Ovary (tissue), 9 donors: ENCODE measurements around the gene GGT6. TPM values are rescaled to one million over a fixed set of nuclear protein-coding genes. Genes with fewer than 3 reads are reported as not detected.

Experiments
- DNase-seq, 5 donors: peaks; one replicate each; pipeline ENCODE4 v3.0.0-alpha.2; 2019 to 2020
- H3K27ac ChIP-seq, 2 donors: fragments of 200-600 bp; one replicate each; pipeline versions ENCODE4 v1.5.1 to v1.8.0; 2019 to 2022
- H3K27me3 ChIP-seq: fragments of 200-600 bp; one replicate; pipeline ENCODE4 v1.8.0; 2022
- H3K36me3 ChIP-seq: fragments of 200-600 bp; sonication (generic); one replicate; pipeline ENCODE4 v1.5.1; 2019
- H3K4me1 ChIP-seq: one replicate; pipeline ENCODE4 v1.8.1; 2013; ENCODE audit warnings: mild to moderate bottlenecking, moderate library complexity; ENCODE audit not compliant: insufficient read depth
- H3K4me3 ChIP-seq: fragments of 200-600 bp; sonication (generic); one replicate; pipeline ENCODE4 v1.5.1; 2017
- H3K9me3 ChIP-seq, 2 donors: fragments of 200-600 bp in 1 of 2; sonication (generic) in 1 of 2; one replicate each; pipeline versions ENCODE4 v1.5.1 to v1.8.1; 2013 to 2019; ENCODE audit warnings: mild to moderate bottlenecking in 1 of 2, moderate library complexity in 1 of 2
- CTCF ChIP-seq, 3 donors: fragments of 450-650 bp in 2 of 3; fragments of 200-600 bp in 1 of 3; IDR thresholded peaks; one replicate each; pipeline versions ENCODE4 v1.5.1 to v1.8.0; 2016 to 2022; ENCODE audit warnings: antibody characterized with exemption in 3 of 3, mild to moderate bottlenecking in 1 of 3
- EP300 ChIP-seq: sonication (generic); formaldehyde crosslinking; IDR thresholded peaks from one replicate; pipeline ENCODE4 v1.6.1; 2017; ENCODE audit warnings: antibody characterized with exemption
- POLR2A ChIP-seq: fragments of 450-650 bp; IDR thresholded peaks from one replicate; pipeline ENCODE4 v1.6.1; 2017; ENCODE audit warnings: antibody characterized with exemption, mild to moderate bottlenecking, moderate library complexity
- WGBS, 3 donors: extraction: QIAGEN DNeasy Blood & Tissue Kit in 1 of 3; methylation state at CpG; one replicate each; pipeline versions ENCODE4 v1.1.5 to v1.1.7; 2013 to 2017; 5-methylcytosine and 5-hydroxymethylcytosine counted together
- intact Hi-C, 4 donors: fragments of 100-400 bp; cut with DNase I; formaldehyde crosslinking; loops; one replicate each; pipeline versions ENCODE4 v1.11.0 to v1.15.1; 2022 to 2023
- polyA plus RNA-seq, 2 donors: library from polyadenylated mRNA; stranded (reverse); fragments of 200-250 nt in 1 of 2; fragments of 350-450 nt in 1 of 2; fragmentation: Illumina TruSeq in 1 of 2; extraction: RNeasy Lipid Tissue Mini Kit (QIAGEN cat#74804) in 1 of 2; gene quantifications; one replicate each; pipeline ENCODE4 v1.2.3, GENCODE V29; 2013 to 2014
- total RNA-seq, 7 donors: library from RNA; depleted of rRNA in 2 of 7; stranded (reverse); fragments of >200 nt in 2 of 7; fragmentation: NEBNext Ultra II Directional in 3 of 7; extraction: Animal tissue kit (Norgen Biotek cat#: 25700) in 3 of 7; gene quantifications; one replicate each; pipeline versions ENCODE4 v1.1.0 to v1.2.4, GENCODE V29; 2016 to 2023
- donor health status: DM: no; HTN: no; CAD: no; lungs with moderate emphysema.
- donor health status: DM: no; HTN: no; CAD: no.
- donor health status: Bipolar disorder and iron deficiency.
- donor health status: DM: yes; HTN: yes; CAD: no.
- donor health status: DM: no; HTN: no; CAD: no.
- donor health status: DM: yes; HTN: yes; CAD: no.

Gene GGT6
- total and polyA plus RNA-seq, 9 donors: 0.08 to 31.5 (median 1.1) TPM

DNA sequence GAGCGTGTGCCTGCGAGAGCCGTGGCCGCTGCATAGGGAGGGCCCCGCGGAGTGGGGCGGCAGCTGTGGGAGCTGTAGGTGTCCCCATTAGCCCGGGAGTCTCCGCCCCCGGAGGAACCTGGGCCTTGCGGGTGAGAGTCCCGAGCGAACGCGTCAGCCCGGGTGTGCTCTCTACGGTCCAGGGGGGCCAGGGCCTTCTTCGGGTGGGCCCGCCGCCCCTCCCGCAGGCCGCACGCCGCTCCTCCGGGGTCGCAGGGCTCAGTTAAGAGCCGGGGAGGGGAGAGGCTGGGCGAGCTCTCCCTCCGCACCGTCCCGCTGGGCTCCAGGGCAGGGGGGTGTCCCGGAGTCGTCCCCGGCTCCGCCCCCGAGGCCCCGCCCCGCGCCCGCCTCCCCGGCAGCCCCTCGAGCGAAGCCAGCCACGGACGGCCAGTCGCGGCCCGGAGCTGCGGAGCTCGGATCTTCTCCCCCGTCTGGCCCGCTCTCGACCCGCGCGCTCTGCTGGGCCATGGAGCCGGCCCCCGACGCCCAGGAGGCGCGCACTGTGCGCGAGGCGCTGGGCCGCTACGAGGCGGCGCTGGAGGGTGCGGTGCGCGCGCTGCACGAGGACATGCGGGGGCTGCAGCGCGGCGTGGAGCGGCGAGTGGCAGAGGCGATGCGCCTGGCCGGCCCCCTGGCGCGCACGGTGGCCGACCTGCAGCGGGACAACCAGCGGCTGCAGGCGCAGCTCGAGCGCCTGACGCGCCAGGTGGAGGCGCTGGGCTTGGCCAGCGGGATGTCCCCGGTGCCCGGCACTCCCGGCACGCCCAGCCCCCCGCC is 23.9 kb upstream of the GGT6 start, which contains the start of gene SMTNL2:
Gene SMTNL2 (plus strand): TSS at position 429 of the 816 bp plus-strand sequence. CDS start 77 bp downstream, at position 506.
- Histone ChIP-seq H3K4me1 (peaks cover 5% of the 10 kb centered on the region), H3K27me3 (no peaks in the 10 kb centered on the region), H3K36me3 (no peaks in the 10 kb centered on the region), H3K4me3 (peak within 1 kb of the TSS; percentile 41), H3K9me3 (no peaks in the 10 kb centered on the region), H3K27ac (peak within 1 kb of the TSS; percentile 64 to 81)
- WGBS, 3 donors: 0 to 2% (median 1%) methylated on average over 13 to 100 of the region's 100 CpGs
- peak; percentile 82 to 89 (median 86) for DNase-seq
- no peak for TF ChIP-seq POLR2A
- peak in 1 of 3 donors; percentile 27 for TF ChIP-seq CTCF (IDR thresholded peaks at IDR 0.05)
- intact Hi-C loops: no loop called here

DNA sequence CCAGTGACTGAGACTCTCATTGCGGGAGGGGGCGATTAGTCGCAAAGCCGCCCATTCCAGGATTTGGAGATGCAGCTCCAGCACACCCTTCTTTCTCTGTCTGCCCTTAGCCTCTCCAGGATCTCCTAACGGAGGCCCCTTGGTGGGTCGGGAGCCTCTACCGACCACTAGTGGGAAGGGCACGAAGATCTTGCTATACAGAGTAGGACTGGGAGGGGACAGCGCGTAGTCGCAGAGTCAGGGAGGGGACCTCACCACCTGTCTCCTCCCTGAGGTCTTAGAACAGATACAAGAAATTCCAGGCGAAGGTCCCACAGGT is 23.4 kb upstream of the GGT6 start:
- Histone ChIP-seq H3K27ac (peak overlapping the region; percentile 64 to 81), H3K36me3 (no peaks in the 10 kb centered on the region), H3K27me3 (no peaks in the 10 kb centered on the region), H3K4me1 (peaks cover 5% of the 10 kb centered on the region), H3K9me3 (no peaks in the 10 kb centered on the region), H3K4me3 (peak overlapping the region; percentile 41)
- WGBS, 3 donors: 12 to 27% (median 16%) methylated on average over 11 to 12 of the region's 12 CpGs
- intact Hi-C loops: no loop called here
- TF ChIP-seq EP300 (no peak), POLR2A (no peak), CTCF (IDR thresholded peaks at IDR 0.05) (peak; percentile 35 to 53 (median 49))
- peak in 3 of 5 donors; percentile 65 to 73 (median 65) for DNase-seq

DNA sequence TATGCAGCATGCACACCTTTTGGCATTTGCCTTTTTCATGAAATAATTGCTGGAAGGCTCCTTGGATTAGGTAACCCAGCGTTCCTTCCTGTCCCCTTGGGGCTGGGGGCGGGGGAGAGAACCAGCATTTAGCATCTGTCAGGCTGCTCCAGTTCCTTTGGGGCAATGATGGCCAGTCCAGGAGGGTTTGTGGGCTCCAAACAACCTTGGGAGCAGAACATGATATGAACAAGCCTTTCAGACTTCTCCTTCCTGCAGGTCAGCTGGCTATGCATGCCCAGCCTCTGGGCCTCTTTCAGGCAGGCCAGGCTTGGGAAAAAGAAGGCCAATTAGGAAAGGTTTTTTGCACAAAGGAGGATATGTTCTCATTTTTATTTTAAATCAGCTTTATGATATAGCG is 22.8 kb upstream of the GGT6 start:
- Histone ChIP-seq H3K36me3 (no peaks in the 10 kb centered on the region), H3K4me3 (no peak overlapping the region), H3K27me3 (no peaks in the 10 kb centered on the region), H3K4me1 (peaks cover 5% of the 10 kb centered on the region), H3K9me3 (no peaks in the 10 kb centered on the region), H3K27ac (no peak overlapping the region)
- peak in 1 of 5 donors; percentile 18 for DNase-seq
- intact Hi-C loops: no loop called here
- TF ChIP-seq EP300 (no peak), CTCF (IDR thresholded peaks at IDR 0.05) (no peak), POLR2A (no peak)
- 82 to 87% (median 83%) methylated on average over 3 of the region's 3 CpGs for WGBS, 3 donors

GRCh38 chr17:4582691-4583090 is 22.3 kb upstream of the GGT6 start:
- peak in 1 of 5 donors; percentile 15 for DNase-seq
- no peak for TF ChIP-seq CTCF (IDR thresholded peaks at IDR 0.05)
- TF ChIP-seq EP300: no peak
- no peak for TF ChIP-seq POLR2A
- WGBS, 3 donors: 75 to 86% (median 81%) methylated on average over 8 of the region's 8 CpGs
- H3K27ac ChIP-seq: no peak overlapping the region
- H3K4me3 ChIP-seq: no peak overlapping the region
- peaks cover 5% of the 10 kb centered on the region for H3K4me1 ChIP-seq
- H3K27me3 ChIP-seq: no peaks in the 10 kb centered on the region
- no peaks in the 10 kb centered on the region for H3K9me3 ChIP-seq
- H3K36me3 ChIP-seq: no peaks in the 10 kb centered on the region
- intact Hi-C loops: no loop called here
